MM.1S (cell line): Measurements from ENCODE around the gene MAPKAP1.

Experiments used
- DNase-seq: peaks from one replicate; pipeline ENCODE4 v3.0.0-alpha.2; 2015
- H2AFZ ChIP-seq: fragments of 300-600 bp; sonication (generic); 2 replicates; pipeline ENCODE4 v1.6.0; 2016; ENCODE audit warnings: antibody characterized with exemption, low read length
- H3F3A ChIP-seq: fragments of 300-600 bp; sonication (generic); 2 replicates; pipeline ENCODE4 v1.6.1; 2016; ENCODE audit warnings: mild to moderate bottlenecking, antibody characterized with exemption, low read length, moderate library complexity, mixed read lengths; ENCODE audit not compliant: insufficient read depth
- H3K27ac ChIP-seq: fragments of 300-600 bp; sonication (generic); 2 replicates; pipeline ENCODE4 v1.5.1; 2016; ENCODE audit warnings: mild to moderate bottlenecking, low read length
- H3K27me3 ChIP-seq: fragments of 300-600 bp; sonication (generic); replicated peaks from 2 replicates; pipeline ENCODE4 v1.6.0; 2016; ENCODE audit warnings: low read length; ENCODE audit not compliant: insufficient read depth
- H3K36me3 ChIP-seq: fragments of 300-600 bp; sonication (generic); replicated peaks from 2 replicates; pipeline ENCODE4 v1.6.1; 2016; ENCODE audit warnings: mild to moderate bottlenecking, low read length, mixed read lengths; ENCODE audit not compliant: insufficient read depth
- H3K4me1 ChIP-seq: fragments of 300-600 bp; sonication (generic); 2 replicates; pipeline ENCODE4 v1.6.1; 2016; ENCODE audit warnings: low read length, mixed read lengths
- H3K4me2 ChIP-seq: fragments of 300-600 bp; sonication (generic); 2 replicates; pipeline ENCODE4 v1.6.0; 2016; ENCODE audit warnings: low read depth, low read length
- H3K4me3 ChIP-seq: fragments of 300-600 bp; sonication (generic); 2 replicates; pipeline ENCODE4 v1.5.1; 2016; ENCODE audit warnings: low read length, mixed read lengths
- H3K79me2 ChIP-seq: fragments of 300-600 bp; sonication (generic); 2 replicates; pipeline ENCODE4 v1.6.1; 2016; ENCODE audit warnings: mixed run types, low read length, mixed read lengths
- H3K9ac ChIP-seq: fragments of 300-600 bp; sonication (generic); 2 replicates; pipeline ENCODE4 v1.6.1; 2016; ENCODE audit warnings: low read length, mixed read lengths
- H3K9me2 ChIP-seq: fragments of 300-600 bp; sonication (generic); replicated peaks from 2 replicates; pipeline ENCODE4 v1.6.1; 2016; ENCODE audit warnings: mild to moderate bottlenecking, low read length, mixed read lengths; ENCODE audit not compliant: insufficient read depth
- H3K9me3 ChIP-seq: fragments of 300-600 bp; sonication (generic); replicated peaks from 2 replicates; pipeline ENCODE4 v1.6.1; 2016; ENCODE audit warnings: mild to moderate bottlenecking, low read length, mixed read lengths; ENCODE audit not compliant: insufficient read depth
- H4K20me1 ChIP-seq: fragments of 300-600 bp; sonication (generic); 2 replicates; pipeline ENCODE4 v1.6.1; 2016; ENCODE audit warnings: mild to moderate bottlenecking, low read length, moderate library complexity, mixed read lengths; ENCODE audit not compliant: insufficient read depth
- CTCF ChIP-seq: fragments of 300-600 bp; sonication (generic); IDR thresholded peaks from 2 replicates; pipeline ENCODE4 v1.5.1; 2016; ENCODE audit warnings: antibody characterized with exemption, low read length, mixed read lengths
- EZH2 ChIP-seq: fragments of 300-600 bp; sonication (generic); optimal IDR thresholded peaks from 2 replicates; pipeline ENCODE3; 2017; ENCODE audit warnings: low read depth, mild to moderate bottlenecking, antibody characterized with exemption, low read length, mixed read lengths
- EZH2phosphoT487 ChIP-seq: fragments of 300-600 bp; sonication (generic); IDR thresholded peaks from 2 replicates; pipeline ENCODE4 v1.6.1; 2018; ENCODE audit warnings: antibody characterized with exemption, low read length

Gene MAPKAP1

GRCh38 chr9:125421166-125421565, 285.8 kb downstream of the MAPKAP1 start:
- no peaks in the 10 kb centered on the region for H3K36me3 ChIP-seq
- H3K4me2 ChIP-seq, result no peak overlapping the region
- TF ChIP-seq EZH2phosphoT487 (no peak), CTCF (no peak)
- H3K4me1 ChIP-seq, result no peaks in the 10 kb centered on the region
- H3K27me3 ChIP-seq, result no peaks in the 10 kb centered on the region
- H3F3A ChIP-seq, result no peaks in the 10 kb centered on the region
- no peak overlapping the region for H3K9ac ChIP-seq
- no peaks in the 10 kb centered on the region for H3K9me3 ChIP-seq
- no peaks in the 10 kb centered on the region for H3K79me2 ChIP-seq
- no peaks in the 10 kb centered on the region for H4K20me1 ChIP-seq
- no peak overlapping the region for H3K4me3 ChIP-seq
- no peak overlapping the region for H3K27ac ChIP-seq
- no peak for DNase-seq
- no peak overlapping the region for H2AFZ ChIP-seq
- H3K9me2 ChIP-seq, result no peaks in the 10 kb centered on the region

- Histone ChIP-seq H3K27me3 (no peaks in the 10 kb centered on the region), H3K4me3 (no peak overlapping the region), H3K27ac (no peak overlapping the region), H3K9me3 (no peaks in the 10 kb centered on the region), H3K4me2 (no peak overlapping the region), H3K36me3 (no peaks in the 10 kb centered on the region), H3K4me1 (no peaks in the 10 kb centered on the region), H2AFZ (no peak overlapping the region), H4K20me1 (no peaks in the 10 kb centered on the region), H3K79me2 (no peaks in the 10 kb centered on the region), H3K9me2 (no peaks in the 10 kb centered on the region), H3K9ac (no peak overlapping the region), H3F3A (no peaks in the 10 kb centered on the region)
- TF ChIP-seq CTCF, result no peak
- TF ChIP-seq EZH2phosphoT487, result no peak
- no peak for TF ChIP-seq EZH2
- DNase-seq, result no peak
Measured at GRCh38 chr9:125418404-125418803, 288.6 kb downstream of the MAPKAP1 start.

- Histone ChIP-seq H3K9me2 (no peaks in the 10 kb centered on the region), H4K20me1 (no peaks in the 10 kb centered on the region), H3K27me3 (no peaks in the 10 kb centered on the region), H3K36me3 (no peaks in the 10 kb centered on the region), H3K4me2 (no peak overlapping the region), H3F3A (no peaks in the 10 kb centered on the region), H3K9me3 (no peaks in the 10 kb centered on the region), H3K27ac (no peak overlapping the region), H3K4me1 (no peaks in the 10 kb centered on the region), H3K4me3 (no peak overlapping the region), H3K79me2 (no peaks in the 10 kb centered on the region), H3K9ac (no peak overlapping the region), H2AFZ (no peak overlapping the region)
- TF ChIP-seq EZH2phosphoT487, result no peak
- no peak for TF ChIP-seq EZH2
- no peak for TF ChIP-seq CTCF
- DNase-seq, result no peak
Measured at GRCh38 chr9:125416517-125416916, 290.5 kb downstream of the MAPKAP1 start.
